HepG2 (cell line): ENCODE measurements around the gene PGA4. TPM values are rescaled to one million over a fixed set of nuclear protein-coding genes. Genes with fewer than 3 reads are reported as not detected.
A peak's percentile ranks its signal among the peaks of the same experiment; 100 is the strongest.

Experiments used
- ATAC-seq: fragments of 200-7000 bp; cut with Tn5 transposase; 3 replicates; pipeline ENCODE4 v1.9.1; 2020; ENCODE audit warnings: mild to moderate bottlenecking, moderate library complexity
- BruUV-seq: library from RNA; stranded (reverse); fragments of 400-500 nt; replicated peaks from 2 replicates; lab custom pipeline; 2021; lab: Mats Ljungman, UMichigan
- CTCF ChIA-PET: fragments of 300-600 bp; formaldehyde crosslinking; extraction: SDS; loops from one replicate; lab custom pipeline; 2021; ENCODE audit warnings: low total read pairs, inconsistent platforms, low intra/inter-chr PET ratio; lab: Yijun Ruan, JAX
- POLR2A ChIA-PET: fragments of 350-600 bp; sonication (Branson Sonifier 250); formaldehyde crosslinking; loops from one replicate; lab custom pipeline; 2020; ENCODE audit warnings: antibody characterized with exemption, inconsistent platforms; lab: Yijun Ruan, JAX
- DNase-seq: peaks from one replicate; pipeline ENCODE4 v3.0.0-alpha.2; 2015; ENCODE audit warnings: low spot score
- FAIRE-seq: peaks from 3 replicates; lab custom pipeline; 2011; peaks lifted over from hg19 to GRCh38; lab: Jason Lieb, UNC
- H2AFZ ChIP-seq: one replicate; pipeline ENCODE4 v1.6.1; 2011; ENCODE audit warnings: low read length, inconsistent platforms
- H3K27ac ChIP-seq: fragments of 300-600 bp; 3 replicates; pipeline ENCODE4 v1.8.0; 2011; ENCODE audit warnings: mixed run types, mild to moderate bottlenecking, mixed read lengths, low read length, inconsistent platforms; ENCODE audit not compliant: insufficient read depth; ENCODE audit errors: extremely low read length
- H3K27me3 ChIP-seq, 2 experiments: fragments of 200-600 bp in 1 of 2; 2 replicates in 1 of 2; 3 replicates in 1 of 2; pipeline versions ENCODE4 v1.6.0 to v1.8.0; 2011; ENCODE audit warnings: low read length in 2 of 2, mild to moderate bottlenecking in 2 of 2, moderate library complexity in 2 of 2, inconsistent platforms in 1 of 2; ENCODE audit not compliant: insufficient read depth in 2 of 2, control insufficient read depth in 1 of 2
- H3K36me3 ChIP-seq, 2 experiments: fragments of 200-600 bp in 1 of 2; replicated peaks in 1 of 2; 2 replicates in 1 of 2; 3 replicates in 1 of 2; pipeline versions ENCODE4 v1.5.1 to v1.8.0; 2011; ENCODE audit warnings: low read length in 2 of 2, inconsistent platforms in 1 of 2; ENCODE audit not compliant: insufficient read depth in 2 of 2, control insufficient read depth in 1 of 2
- H3K4me1 ChIP-seq: 2 replicates; pipeline ENCODE4 v1.5.1; 2012; ENCODE audit warnings: low read length, inconsistent platforms; ENCODE audit not compliant: insufficient read depth
- H3K4me2 ChIP-seq: 2 replicates; pipeline ENCODE4 v1.6.0; 2011; ENCODE audit warnings: low read depth, low read length, inconsistent platforms
- H3K4me3 ChIP-seq, 3 experiments: fragments of 200-600 bp in 1 of 3; sonication (generic), shearing (Covaris generic) in 1 of 3; replicated peaks in 1 of 3; 2 replicates each; pipeline ENCODE4 v1.5.1; 2011 to 2016; ENCODE audit warnings: low read length in 3 of 3, inconsistent platforms in 2 of 3, low read depth in 2 of 3, mild to moderate bottlenecking in 2 of 3, control low read depth in 1 of 3, mixed read lengths in 1 of 3; ENCODE audit not compliant: insufficient read depth in 1 of 3
- H3K79me2 ChIP-seq: one replicate; pipeline ENCODE4 v1.6.1; 2011; ENCODE audit warnings: low read length, inconsistent platforms; ENCODE audit not compliant: insufficient read depth
- H3K9ac ChIP-seq: 2 replicates; pipeline ENCODE4 v1.6.0; 2011; ENCODE audit warnings: mild to moderate bottlenecking, low read depth, low read length, inconsistent platforms; ENCODE audit not compliant: insufficient read depth
- H3K9me3 ChIP-seq: 2 replicates; pipeline ENCODE4 v1.5.1; 2012; ENCODE audit warnings: mild to moderate bottlenecking, low read length
- H4K20me1 ChIP-seq: 2 replicates; pipeline ENCODE4 v1.6.0; 2011; ENCODE audit warnings: inconsistent platforms, mild to moderate bottlenecking, low read length, moderate library complexity; ENCODE audit not compliant: insufficient read depth
- ARHGAP35 ChIP-seq: sonication (generic); formaldehyde crosslinking; IDR thresholded peaks from 2 replicates; pipeline ENCODE4 v1.9.0; 2022; ENCODE audit warnings: mild to moderate bottlenecking, inconsistent platforms, moderate library complexity, missing genetic modification reagents, borderline replicate concordance
- CHD2 ChIP-seq: IDR thresholded peaks from 2 replicates; pipeline ENCODE4 v1.6.1; 2011; ENCODE audit warnings: low read depth, low read length, improper control_type of control experiment
- HMG20A ChIP-seq: IDR thresholded peaks from 2 replicates; pipeline ENCODE4 v1.6.1; 2016; ENCODE audit warnings: borderline replicate concordance
- HNF4A ChIP-seq: sonication (generic); formaldehyde crosslinking; IDR thresholded peaks from 2 replicates; pipeline ENCODE4 v1.4.0; 2020; ENCODE audit warnings: missing genetic modification reagents
- NFYB ChIP-seq: sonication (generic); formaldehyde crosslinking; IDR thresholded peaks from 2 replicates; pipeline ENCODE4 v1.4.0; 2020; ENCODE audit warnings: missing genetic modification reagents
- PHF5A ChIP-seq: IDR thresholded peaks from one replicate; pipeline ENCODE4 v1.6.1; 2018; ENCODE audit warnings: low read depth, missing genetic modification reagents; ENCODE audit not compliant: unreplicated experiment
- SIN3B ChIP-seq: fragments of 150-350 bp; IDR thresholded peaks from 2 replicates; pipeline ENCODE4 v1.6.1; 2014; ENCODE audit warnings: low read length
- SP1 ChIP-seq, 2 experiments: fragments of 450-650 bp in 1 of 2; sonication (generic) in 1 of 2; formaldehyde crosslinking in 1 of 2; IDR thresholded peaks; 2 replicates each; pipeline versions ENCODE4 v1.4.0 to v1.6.1; 2016 to 2020; ENCODE audit warnings: missing genetic modification reagents in 1 of 2
- SUZ12 ChIP-seq: fragments of 150-350 bp; IDR thresholded peaks from 2 replicates; pipeline ENCODE4 v1.6.1; 2014; ENCODE audit warnings: low read depth, low read length
- TBL1XR1 ChIP-seq: fragments of 150-350 bp; IDR thresholded peaks from 2 replicates; pipeline ENCODE4 v1.6.1; 2014; ENCODE audit warnings: borderline replicate concordance, low read length; ENCODE audit not compliant: partially characterized antibody
- TCF7 ChIP-seq: sonication (generic); IDR thresholded peaks from 2 replicates; pipeline ENCODE4 v1.6.1; 2016; ENCODE audit warnings: antibody characterized with exemption, low read depth
- U2AF2 ChIP-seq: fragments of 200-400 bp; formaldehyde crosslinking; IDR thresholded peaks from 2 replicates; pipeline ENCODE4 v1.6.1; 2017; ENCODE audit warnings: low read depth, mild to moderate bottlenecking, low read length
- XBP1 ChIP-seq: sonication (generic); formaldehyde crosslinking; IDR thresholded peaks from 2 replicates; pipeline ENCODE4 v1.5.0; 2020; ENCODE audit warnings: missing genetic modification reagents
- ZKSCAN5 ChIP-seq: sonication (generic); formaldehyde crosslinking; IDR thresholded peaks from 2 replicates; pipeline ENCODE4 v1.5.1; 2020; ENCODE audit warnings: mild to moderate bottlenecking, missing genetic modification reagents
- ZNF101 ChIP-seq: sonication (generic); formaldehyde crosslinking; IDR thresholded peaks from 2 replicates; pipeline ENCODE4 v1.4.0; 2020; ENCODE audit warnings: mild to moderate bottlenecking, low read depth, missing genetic modification reagents, borderline replicate concordance
- ZNF234 ChIP-seq: sonication (generic); formaldehyde crosslinking; conservative IDR thresholded peaks from 2 replicates; pipeline ENCODE4 v1.5.1; 2020; ENCODE audit warnings: mild to moderate bottlenecking, missing genetic modification reagents
- ZNF253 ChIP-seq: sonication (generic); formaldehyde crosslinking; IDR thresholded peaks from 2 replicates; pipeline ENCODE4 v1.8.0; 2022; ENCODE audit warnings: mild to moderate bottlenecking, missing genetic modification reagents, borderline replicate concordance
- ZNF367 ChIP-seq: sonication (generic); formaldehyde crosslinking; IDR thresholded peaks from 2 replicates; pipeline ENCODE4 v1.4.0; 2020; ENCODE audit warnings: missing genetic modification reagents, borderline replicate concordance
- ZNF773 ChIP-seq: sonication (generic); formaldehyde crosslinking; IDR thresholded peaks from 2 replicates; pipeline ENCODE4 v1.4.0; 2020; ENCODE audit warnings: missing genetic modification reagents, borderline replicate concordance
- WGBS: methylation state at CpG from one replicate; pipeline ENCODE4 v1.1.6; 2017; ENCODE audit warnings: low lambda C conversion rate; 5-methylcytosine and 5-hydroxymethylcytosine counted together
- in situ Hi-C: cut with HindIII; loops from 2 replicates; pipeline ENCODE4 v1.10.0; 2017; ENCODE audit warnings: low pct_unique_long_range_greater_than_20kb; ENCODE audit not compliant: extremely low pct_ligation_motif_present
- intact Hi-C: fragments of 100-400 bp; cut with micrococcal nuclease; formaldehyde crosslinking; loops from one replicate; pipeline ENCODE4 v1.10.0; 2022; ENCODE audit not compliant: unreplicated experiment
- polyA plus RNA-seq, 8 experiments: library from polyadenylated mRNA; depleted of rRNA in 3 of 8; stranded (reverse) in 7 of 8; unstranded in 1 of 8; fragments of >200 nt; fragmentation: Illumina TruSeq in 4 of 8; extraction: Trizol in 4 of 8; gene quantifications; 2 replicates each; pipeline versions ENCODE4 v1.2.1 to v1.2.3, GENCODE V29; 2011 to 2016; ENCODE audit warnings: low read depth in 4 of 8, missing spikeins in 1 of 8, mixed read lengths in 1 of 8; ENCODE audit not compliant: insufficient read depth in 1 of 8
- total RNA-seq, 5 experiments: library from RNA; depleted of rRNA; stranded (reverse); fragments of >200 nt; fragmentation: Illumina TruSeq; extraction: Trizol; gene quantifications; 2 replicates each; pipeline ENCODE4 v1.2.3, GENCODE V29; 2016; ENCODE audit warnings: low read depth in 1 of 5
- TF ChIP-seq, protein P1 (sequence below): sonication (generic); formaldehyde crosslinking; IDR thresholded peaks from 2 replicates; pipeline ENCODE4 v1.5.0; 2020; ENCODE audit warnings: missing genetic modification reagents
- TF ChIP-seq, protein P2 (sequence below): sonication (generic); formaldehyde crosslinking; conservative IDR thresholded peaks from 2 replicates; pipeline ENCODE4 v1.4.0; 2020; ENCODE audit warnings: missing genetic modification reagents
- TF ChIP-seq, protein P3 (sequence below): sonication (generic); formaldehyde crosslinking; IDR thresholded peaks from 2 replicates; pipeline ENCODE4 v1.4.0; 2020; ENCODE audit warnings: missing genetic modification reagents, mild to moderate bottlenecking, borderline replicate concordance

Gene PGA4
- total and polyA plus RNA-seq, 2 of the 13 experiments (the other 11 are each of a cell fraction or from before 2014, with no cell fraction given) = not detected

DNA sequence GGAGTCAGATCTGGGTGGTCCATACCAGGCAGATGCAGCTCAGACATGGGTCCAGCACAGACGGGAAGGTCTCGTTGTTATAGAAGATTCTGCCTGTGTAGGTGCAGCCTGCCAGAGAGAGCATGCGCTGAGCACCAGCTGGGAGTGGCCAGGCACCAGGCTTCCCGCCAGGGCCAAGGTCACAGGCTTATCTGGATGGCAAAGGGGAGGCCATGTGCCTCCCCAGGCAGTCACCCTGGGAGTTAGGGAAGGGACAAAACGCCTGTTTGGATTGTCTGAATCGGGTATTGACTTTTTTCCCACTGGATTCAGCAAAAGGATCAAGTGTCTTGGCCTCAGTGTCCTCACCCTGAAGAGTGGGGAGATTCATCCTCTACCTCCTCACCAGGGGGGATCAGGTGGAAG lies 45.3 kb downstream of the PGA4 start:
- H3K4me2 ChIP-seq = peak overlapping the region; percentile 21; the same call in 1 of the 2 replicates
- H3K9me3 ChIP-seq = no peaks in the 10 kb centered on the region
- H3K4me1 ChIP-seq = peaks cover 68% of the 10 kb centered on the region
- no TSS peak for BruUV-seq
- H3K36me3 ChIP-seq = peaks cover 12 to 41% of the 10 kb centered on the region in 2 experiments
- no peak overlapping the region for H2AFZ ChIP-seq
- CTCF ChIA-PET = no interaction called here
- intact Hi-C loops = no loop called here
- H3K79me2 ChIP-seq = no peaks in the 10 kb centered on the region
- in situ Hi-C loops = no loop called here
- no peak overlapping the region; the same call in 1 of the 2 replicates for H3K9ac ChIP-seq
- H3K27ac ChIP-seq = peak overlapping the region; percentile 65
- H4K20me1 ChIP-seq = no peaks in the 10 kb centered on the region
- POLR2A ChIA-PET = interaction anchor here (0.8 to 1.7 kb wide), 5 partner anchors 22 to 94 kb away, joined by 3 to 5 read pairs (median 3); partner anchors contain the start of genes CYB561A3 and TMEM138
- peak; percentile 83 for FAIRE-seq
- ATAC-seq = peak; percentile 89
- H3K27me3 ChIP-seq = no peaks in the 10 kb centered on the region
- 10% methylated on average over 2 of the region's 6 CpGs for WGBS
- H3K4me3 ChIP-seq = no peak overlapping the region
- DNase-seq = peak; percentile 66
- no peak for TF ChIP-seq NFYB
- no peak for TF ChIP-seq ZKSCAN5 (CRISPR knock-in tag)
- no peak for TF ChIP-seq ZNF773 (CRISPR knock-in tag)
- TF ChIP-seq SIN3B = no peak
- 0 out of 2 replicates have a peak, but pooled peaks have one; percentile 55 for TF ChIP-seq XBP1 (CRISPR knock-in tag)
- no peak for TF ChIP-seq ZNF234
- no peak for TF ChIP-seq SUZ12
- no peak for TF ChIP-seq TCF7
- TF ChIP-seq SP1 (IDR thresholded peaks at IDR 0.05) = no peak
- TF ChIP-seq SP1 (CRISPR knock-in tag; IDR thresholded peaks at IDR 0.05) = no peak
- no peak for TF ChIP-seq CHD2
- TF ChIP-seq ZNF101 (CRISPR knock-in tag) = no peak
- TF ChIP-seq PHF5A (CRISPR knock-in tag) = no peak
- TF ChIP-seq, protein P1, sequence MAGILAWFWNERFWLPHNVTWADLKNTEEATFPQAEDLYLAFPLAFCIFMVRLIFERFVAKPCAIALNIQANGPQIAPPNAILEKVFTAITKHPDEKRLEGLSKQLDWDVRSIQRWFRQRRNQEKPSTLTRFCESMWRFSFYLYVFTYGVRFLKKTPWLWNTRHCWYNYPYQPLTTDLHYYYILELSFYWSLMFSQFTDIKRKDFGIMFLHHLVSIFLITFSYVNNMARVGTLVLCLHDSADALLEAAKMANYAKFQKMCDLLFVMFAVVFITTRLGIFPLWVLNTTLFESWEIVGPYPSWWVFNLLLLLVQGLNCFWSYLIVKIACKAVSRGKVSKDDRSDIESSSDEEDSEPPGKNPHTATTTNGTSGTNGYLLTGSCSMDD = no peak
- TF ChIP-seq U2AF2 = no peak
- TF ChIP-seq, protein P2, sequence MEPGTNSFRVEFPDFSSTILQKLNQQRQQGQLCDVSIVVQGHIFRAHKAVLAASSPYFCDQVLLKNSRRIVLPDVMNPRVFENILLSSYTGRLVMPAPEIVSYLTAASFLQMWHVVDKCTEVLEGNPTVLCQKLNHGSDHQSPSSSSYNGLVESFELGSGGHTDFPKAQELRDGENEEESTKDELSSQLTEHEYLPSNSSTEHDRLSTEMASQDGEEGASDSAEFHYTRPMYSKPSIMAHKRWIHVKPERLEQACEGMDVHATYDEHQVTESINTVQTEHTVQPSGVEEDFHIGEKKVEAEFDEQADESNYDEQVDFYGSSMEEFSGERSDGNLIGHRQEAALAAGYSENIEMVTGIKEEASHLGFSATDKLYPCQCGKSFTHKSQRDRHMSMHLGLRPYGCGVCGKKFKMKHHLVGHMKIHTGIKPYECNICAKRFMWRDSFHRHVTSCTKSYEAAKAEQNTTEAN = 0 out of 2 replicates have a peak, but pooled peaks have one; percentile 47
- TF ChIP-seq ARHGAP35 (CRISPR knock-in tag) = no peak
- TF ChIP-seq HMG20A (CRISPR knock-in tag) = no peak; the same call in 1 of the 2 replicates
- no peak for TF ChIP-seq TBL1XR1
- TF ChIP-seq HNF4A (CRISPR knock-in tag) = peak; percentile 50; the same call in 1 of the 2 replicates
- no peak for TF ChIP-seq ZNF253 (CRISPR knock-in tag)
- no peak for TF ChIP-seq ZNF367 (CRISPR knock-in tag)
- TF ChIP-seq, protein P3, sequence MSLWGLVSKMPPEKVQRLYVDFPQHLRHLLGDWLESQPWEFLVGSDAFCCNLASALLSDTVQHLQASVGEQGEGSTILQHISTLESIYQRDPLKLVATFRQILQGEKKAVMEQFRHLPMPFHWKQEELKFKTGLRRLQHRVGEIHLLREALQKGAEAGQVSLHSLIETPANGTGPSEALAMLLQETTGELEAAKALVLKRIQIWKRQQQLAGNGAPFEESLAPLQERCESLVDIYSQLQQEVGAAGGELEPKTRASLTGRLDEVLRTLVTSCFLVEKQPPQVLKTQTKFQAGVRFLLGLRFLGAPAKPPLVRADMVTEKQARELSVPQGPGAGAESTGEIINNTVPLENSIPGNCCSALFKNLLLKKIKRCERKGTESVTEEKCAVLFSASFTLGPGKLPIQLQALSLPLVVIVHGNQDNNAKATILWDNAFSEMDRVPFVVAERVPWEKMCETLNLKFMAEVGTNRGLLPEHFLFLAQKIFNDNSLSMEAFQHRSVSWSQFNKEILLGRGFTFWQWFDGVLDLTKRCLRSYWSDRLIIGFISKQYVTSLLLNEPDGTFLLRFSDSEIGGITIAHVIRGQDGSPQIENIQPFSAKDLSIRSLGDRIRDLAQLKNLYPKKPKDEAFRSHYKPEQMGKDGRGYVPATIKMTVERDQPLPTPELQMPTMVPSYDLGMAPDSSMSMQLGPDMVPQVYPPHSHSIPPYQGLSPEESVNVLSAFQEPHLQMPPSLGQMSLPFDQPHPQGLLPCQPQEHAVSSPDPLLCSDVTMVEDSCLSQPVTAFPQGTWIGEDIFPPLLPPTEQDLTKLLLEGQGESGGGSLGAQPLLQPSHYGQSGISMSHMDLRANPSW = no peak
